ENCODE measurements around the gene PARD3B.

PARD3B gene

GRCh38 chr2:205346649-205347048, 801.4 kb downstream of the PARD3B start:
- FAIRE-seq (no peak), DNase-seq (ENCODE audit: insufficient read length, low spot score) (no peak)
- TF ChIP-seq CTCF (IDR thresholded peaks at IDR 0.05; ENCODE audit: insufficient read depth, missing control alignments) = no peak

GRCh38 chr2:205347899-205348298, 802.6 kb downstream of the PARD3B start:
- no peak for TF ChIP-seq CTCF (IDR thresholded peaks at IDR 0.05; ENCODE audit: insufficient read depth, missing control alignments)
- FAIRE-seq (no peak), DNase-seq (ENCODE audit: insufficient read length, low spot score) (no peak)

GRCh38 chr2:205352094-205352493, 806.8 kb downstream of the PARD3B start:
- no peak for TF ChIP-seq CTCF (IDR thresholded peaks at IDR 0.05; ENCODE audit: insufficient read depth, missing control alignments)
- FAIRE-seq = no peak
- DNase-seq (ENCODE audit: insufficient read length, low spot score) = no peak

- no peak for DNase-seq (ENCODE audit: insufficient read length, low spot score)
- TF ChIP-seq CTCF (IDR thresholded peaks at IDR 0.05; ENCODE audit: insufficient read depth, missing control alignments) = no peak
- FAIRE-seq = no peak
Observed at GRCh38 chr2:205352593-205352992, 807.3 kb downstream of the PARD3B start.

GRCh38 chr2:205357732-205358131, 812.5 kb downstream of the PARD3B start:
- DNase-seq (ENCODE audit: insufficient read length, low spot score) (no peak), FAIRE-seq (no peak)
- no peak for TF ChIP-seq CTCF (IDR thresholded peaks at IDR 0.05; ENCODE audit: insufficient read depth, missing control alignments)

GRCh38 chr2:205358351-205358815, 813.1 kb downstream of the PARD3B start:
- no peak for FAIRE-seq
- TF ChIP-seq CTCF (IDR thresholded peaks at IDR 0.05; ENCODE audit: insufficient read depth, missing control alignments) = no peak
- DNase-seq (ENCODE audit: insufficient read length, low spot score) = no peak

GRCh38 chr2:205361272-205361671, 816.0 kb downstream of the PARD3B start:
- no peak for DNase-seq (ENCODE audit: insufficient read length, low spot score)
- no peak for TF ChIP-seq CTCF (IDR thresholded peaks at IDR 0.05; ENCODE audit: insufficient read depth, missing control alignments)
- FAIRE-seq = no peak

All from D721Med (cell line).